Esophagus squamous epithelium (tissue), 4 donors: ENCODE data around the gene MCM9.

Experiments
- CTCF ChIP-seq, 6 experiments: fragments of 450-650 bp in 4 of 6; fragments of 200-600 bp in 2 of 6; sonication (generic) in 2 of 6; IDR thresholded peaks; one replicate each; pipeline ENCODE4 v1.5.1; 2016 to 2019; ENCODE audit warnings: antibody characterized with exemption in 6 of 6, mild to moderate bottlenecking in 4 of 6, moderate library complexity in 4 of 6
- POLR2A ChIP-seq, 4 donors: fragments of 450-650 bp; IDR thresholded peaks; one replicate each; pipeline ENCODE4 v1.6.1; 2017; ENCODE audit warnings: antibody characterized with exemption in 4 of 4, mild to moderate bottlenecking in 4 of 4, moderate library complexity in 3 of 4

DNA sequence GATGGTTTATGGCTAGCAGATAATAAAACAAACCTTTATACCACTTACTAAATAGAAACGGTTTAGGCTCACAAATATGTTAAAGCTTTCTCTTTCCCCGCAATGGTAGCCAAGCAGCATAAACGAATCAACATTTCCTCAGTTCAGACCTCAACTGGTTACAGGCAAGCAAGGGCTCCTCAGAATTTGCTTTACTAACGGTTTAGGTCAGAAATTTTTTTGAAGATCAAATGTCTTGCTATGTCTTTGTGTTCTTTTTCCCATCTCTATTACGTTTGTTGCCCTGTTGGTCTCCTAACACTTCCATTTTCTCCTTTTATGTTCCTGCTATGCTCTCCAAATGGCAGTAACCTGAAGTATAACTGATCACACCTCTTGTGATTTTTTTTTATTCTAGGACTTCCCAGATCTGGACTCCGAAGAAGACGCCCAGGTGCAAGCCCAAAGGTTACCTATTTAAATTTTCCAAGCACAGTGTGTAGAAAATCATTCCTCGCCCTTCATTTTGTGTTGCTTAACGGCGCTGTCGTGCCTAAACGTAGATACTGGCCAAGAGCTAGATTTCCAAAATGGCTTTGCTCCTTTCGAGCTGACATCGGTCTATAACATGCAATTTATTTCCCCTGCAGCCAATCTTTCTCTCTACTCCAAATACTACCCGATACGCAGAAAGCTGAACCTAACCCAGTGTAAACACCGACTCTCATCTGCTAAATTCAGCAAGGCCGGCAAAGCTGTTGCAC, 41.7 kb downstream of the MCM9 start:
- no peak for TF ChIP-seq POLR2A (IDR thresholded peaks at IDR 0.05)
- TF ChIP-seq CTCF (IDR thresholded peaks at IDR 0.05), result no peak
